ENCODE data around the gene INTS7.
"Not testable (repeated sequence)": the region's sequence is repeated elsewhere in the genome, so short reads cannot be mapped to it uniquely, and the experiment has no call there.

The INTS7 gene

GRCh38 chr1:212035835-212036605 lies 663 bp upstream of the INTS7 start:
- DNase-seq: no peak

GRCh38 chr1:212034516-212035122 lies 738 bp downstream of the INTS7 start:
- DNase-seq: peak in 3 of 56 donors; percentile 28 to 53 (median 36)

GRCh38 chr1:212030936-212031528 lies 4.3 kb downstream of the INTS7 start:
- DNase-seq: no peak

GRCh38 chr1:212027727-212028126 lies 7.6 kb downstream of the INTS7 start:
- DNase-seq: not testable (repeated sequence)

GRCh38 chr1:212024469-212025149 lies 10.7 kb downstream of the INTS7 start:
- no peak for DNase-seq

- DNase-seq: not testable (repeated sequence)
These were observed 12.4 kb downstream of the INTS7 start for GRCh38 chr1:212022908-212023307.

- DNase-seq: no peak
These were observed 13.8 kb downstream of the INTS7 start for GRCh38 chr1:212021563-212021962.

- DNase-seq: no peak
These were observed 14.4 kb downstream of the INTS7 start for GRCh38 chr1:212020975-212021374.

GRCh38 chr1:212013672-212014071 lies 21.7 kb downstream of the INTS7 start:
- no peak for DNase-seq

- peak in 36 of 56 donors; percentile 0 to 72 (median 20) for DNase-seq
These were observed 23.2 kb downstream of the INTS7 start for GRCh38 chr1:212012034-212012740.

- DNase-seq: no peak
These were observed 25.4 kb downstream of the INTS7 start for GRCh38 chr1:212010004-212010403.

GRCh38 chr1:212009561-212009960 lies 25.8 kb downstream of the INTS7 start:
- DNase-seq: no peak

- no peak for DNase-seq
These were observed 27.5 kb downstream of the INTS7 start for GRCh38 chr1:212007886-212008285.

GRCh38 chr1:212007178-212007577 lies 28.2 kb downstream of the INTS7 start:
- DNase-seq: no peak

- DNase-seq: no peak
These were observed 30.3 kb downstream of the INTS7 start for GRCh38 chr1:212004895-212005608.

GRCh38 chr1:212002536-212002935 lies 32.8 kb downstream of the INTS7 start:
- DNase-seq: no peak

GRCh38 chr1:211997426-211997825 lies 37.9 kb downstream of the INTS7 start:
- DNase-seq: not testable (repeated sequence)

- no peak for DNase-seq
These were observed 43.7 kb downstream of the INTS7 start for GRCh38 chr1:211991695-211992094.

- no peak for DNase-seq
These were observed 48.6 kb downstream of the INTS7 start for GRCh38 chr1:211986628-211987254.

Data from nucleus accumbens (tissue), 56 donors.